ENCODE measurements around the gene KXD1.

GRCh38 chr19:18617562-18617961 lies 59.9 kb downstream of the KXD1 start:
- no peak for TF ChIP-seq POLR2A (IDR thresholded peaks at IDR 0.05; ENCODE audit: low read depth)
- no peak for TF ChIP-seq CTCF (IDR thresholded peaks at IDR 0.05)
- no peak for TF ChIP-seq EP300 (IDR thresholded peaks at IDR 0.05)

Data from esophagus muscularis mucosa (tissue), 4 donors.